Upper lobe of left lung (tissue), 4 donors: ENCODE results near the gene SIK3.

Source experiments
- EP300 ChIP-seq, 4 donors: sonication (generic); formaldehyde crosslinking; IDR thresholded peaks; one replicate each; pipeline ENCODE4 v1.5.1; 2017; ENCODE audit warnings: antibody characterized with exemption in 4 of 4, control low read depth in 2 of 4
- POLR2A ChIP-seq, 4 donors: fragments of 450-650 bp; IDR thresholded peaks; one replicate each; pipeline ENCODE4 v1.5.1; 2016 to 2017; ENCODE audit warnings: antibody characterized with exemption in 4 of 4, mild to moderate bottlenecking in 2 of 4
- POLR2AphosphoS5 ChIP-seq, 2 donors: sonication (generic); formaldehyde crosslinking; IDR thresholded peaks; one replicate each; pipeline ENCODE4 v1.5.1; 2017; ENCODE audit warnings: antibody characterized with exemption in 2 of 2
- TF ChIP-seq, protein P1 (sequence below), 6 experiments: fragments of 450-650 bp in 4 of 6; fragments of 200-600 bp in 2 of 6; sonication (generic) in 2 of 6; IDR thresholded peaks; one replicate each; pipeline ENCODE4 v1.5.1; 2016 to 2019; ENCODE audit warnings: antibody characterized with exemption in 6 of 6

DNA sequence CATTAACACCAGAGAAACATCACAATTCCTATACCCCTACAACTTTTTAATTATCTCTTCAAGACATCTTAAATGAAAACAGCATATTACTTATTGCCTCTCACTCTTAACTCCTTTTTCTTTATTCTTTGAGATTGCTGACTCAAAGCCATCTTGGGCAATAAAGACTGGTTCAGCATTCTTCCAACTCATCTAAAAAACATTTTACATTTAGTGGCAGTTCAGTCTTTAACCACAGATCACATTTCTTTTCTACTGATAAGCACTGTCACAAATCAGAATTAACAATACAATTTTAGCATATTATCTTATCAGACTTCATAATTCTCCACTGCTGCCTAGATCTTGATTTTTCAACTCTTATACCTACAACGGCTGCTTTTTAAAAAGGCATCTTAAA lies 34.0 kb downstream of the SIK3 start:
- TF ChIP-seq, protein P1, sequence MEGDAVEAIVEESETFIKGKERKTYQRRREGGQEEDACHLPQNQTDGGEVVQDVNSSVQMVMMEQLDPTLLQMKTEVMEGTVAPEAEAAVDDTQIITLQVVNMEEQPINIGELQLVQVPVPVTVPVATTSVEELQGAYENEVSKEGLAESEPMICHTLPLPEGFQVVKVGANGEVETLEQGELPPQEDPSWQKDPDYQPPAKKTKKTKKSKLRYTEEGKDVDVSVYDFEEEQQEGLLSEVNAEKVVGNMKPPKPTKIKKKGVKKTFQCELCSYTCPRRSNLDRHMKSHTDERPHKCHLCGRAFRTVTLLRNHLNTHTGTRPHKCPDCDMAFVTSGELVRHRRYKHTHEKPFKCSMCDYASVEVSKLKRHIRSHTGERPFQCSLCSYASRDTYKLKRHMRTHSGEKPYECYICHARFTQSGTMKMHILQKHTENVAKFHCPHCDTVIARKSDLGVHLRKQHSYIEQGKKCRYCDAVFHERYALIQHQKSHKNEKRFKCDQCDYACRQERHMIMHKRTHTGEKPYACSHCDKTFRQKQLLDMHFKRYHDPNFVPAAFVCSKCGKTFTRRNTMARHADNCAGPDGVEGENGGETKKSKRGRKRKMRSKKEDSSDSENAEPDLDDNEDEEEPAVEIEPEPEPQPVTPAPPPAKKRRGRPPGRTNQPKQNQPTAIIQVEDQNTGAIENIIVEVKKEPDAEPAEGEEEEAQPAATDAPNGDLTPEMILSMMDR (IDR thresholded peaks at IDR 0.05) = no peak
- TF ChIP-seq POLR2A (IDR thresholded peaks at IDR 0.05) = no peak
- no peak for TF ChIP-seq EP300 (IDR thresholded peaks at IDR 0.05)
- TF ChIP-seq POLR2AphosphoS5 (IDR thresholded peaks at IDR 0.05) = no peak
